ENCODE results near the gene VPS25. TPM values are rescaled to one million over a fixed set of nuclear protein-coding genes. Genes with fewer than 3 reads are reported as not detected.
"Not testable (repeated sequence)": the region's sequence is repeated elsewhere in the genome, so short reads cannot be mapped to it uniquely, and the experiment has no call there.

VPS25 gene
- total and polyA plus RNA-seq, 9 of the 15 experiments (the other 6 are each of a cell fraction or from before 2014, with no cell fraction given), result 123 to 352 (median 180) TPM

GRCh38 chr17:42725143-42725542, 48.1 kb upstream of the VPS25 start (continued):
- no peak for TF ChIP-seq POLR3G (IDR thresholded peaks at IDR 0.05; ENCODE audit: extremely low read depth, insufficient read length, insufficient replicate concordance)

GRCh38 chr17:42740699-42741098, 32.5 kb upstream of the VPS25 start:
- H3K79me2 ChIP-seq (ENCODE audit: control insufficient read depth, insufficient read depth, low read length), result peaks cover 35% of the 10 kb centered on the region
- H4K20me1 ChIP-seq (replicated peaks; ENCODE audit: control insufficient read depth, insufficient read depth, low read length), result no peaks in the 10 kb centered on the region
- no TSS peak for BruUV-seq (replicated peaks)
- no peak overlapping the region for H3K9ac ChIP-seq (ENCODE audit: insufficient read depth in 1 of 2, low read depth in 2 of 2, low read length in 2 of 2)
- no peak overlapping the region for H2AFZ ChIP-seq (ENCODE audit: low read depth, low read length)
- no peaks in the 10 kb centered on the region for H3K9me3 ChIP-seq (replicated peaks; ENCODE audit: control insufficient read depth, insufficient read depth, low read depth, low read length)
- ATAC-seq (no peak), DNase-seq (ENCODE audit: extremely low read depth in 1 of 4, low spot score in 3 of 4) (no peak), FAIRE-seq (no peak)
- H3K4me2 ChIP-seq (ENCODE audit: insufficient read depth, low read length), result no peak overlapping the region
- 0 out of 3 replicates have a peak, but pooled peaks cover 2% of the 10 kb centered on the region for H3K36me3 ChIP-seq (ENCODE audit: control insufficient read depth, insufficient read depth, low read length)
- ChIA-PET POLR2A (interaction anchor here (0.6 to 1.6 kb wide), 2 partner anchors 14 to 171 kb away, joined by 3 to 4 read pairs; no protein-coding TSS in a partner anchor), CTCF (ENCODE audit: low intra/inter-chr PET ratio) (no interaction called here)
- WGBS (ENCODE audit: insufficient coverage, low coverage, missing lambda C conversion rate), result 9% methylated on average over 1 of the region's 1 CpG
- no peaks in the 10 kb centered on the region for H3K27me3 ChIP-seq (ENCODE audit: control insufficient read depth in 2 of 2, insufficient read depth in 2 of 2, low read length in 2 of 2)
- no peak overlapping the region for H3K4me3 ChIP-seq
- intact Hi-C loops (cut with micrococcal nuclease), result no loop called here
- in situ Hi-C loops (cut with MboI), result no loop called here
- no peaks in the 10 kb centered on the region for H3K9me1 ChIP-seq (ENCODE audit: control insufficient read depth, insufficient read depth, low read length)
- no peak overlapping the region for H3K27ac ChIP-seq (ENCODE audit: extremely low read depth, low read depth, low read length)
- peaks cover 15 to 25% of the 10 kb centered on the region in 2 experiments; a peak in 4 of 5 replicates for H3K4me1 ChIP-seq (replicated peaks in 1 of 2; ENCODE audit: control insufficient read depth in 2 of 2, insufficient read depth in 2 of 2, low read length in 2 of 2)
- TF ChIP-seq MEIS2 (IDR thresholded peaks at IDR 0.05; ENCODE audit: partially characterized antibody) (peak; percentile 5), PKNOX1 (IDR thresholded peaks at IDR 0.05) (0 out of 2 replicates have a peak, but pooled peaks have one; percentile 5), KHSRP (IDR thresholded peaks at IDR 0.05) (no peak)

- H2AFZ ChIP-seq (ENCODE audit: low read depth, low read length); intact Hi-C loops (cut with micrococcal nuclease); H4K20me1 ChIP-seq (replicated peaks; ENCODE audit: control insufficient read depth, insufficient read depth, low read length); H3K36me3 ChIP-seq (ENCODE audit: control insufficient read depth, insufficient read depth, low read length); H3K4me2 ChIP-seq (ENCODE audit: insufficient read depth, low read length); H3K9me3 ChIP-seq (replicated peaks; ENCODE audit: control insufficient read depth, insufficient read depth, low read depth, low read length); H3K9me1 ChIP-seq (ENCODE audit: control insufficient read depth, insufficient read depth, low read length); DNase-seq (ENCODE audit: extremely low read depth in 1 of 4, low spot score in 3 of 4); ATAC-seq; H3K27me3 ChIP-seq (ENCODE audit: control insufficient read depth in 2 of 2, insufficient read depth in 2 of 2, low read length in 2 of 2); FAIRE-seq; in situ Hi-C loops (cut with MboI); H3K27ac ChIP-seq (ENCODE audit: extremely low read depth, low read depth, low read length); H3K4me3 ChIP-seq; BruUV-seq (replicated peaks): not testable (repeated sequence)
- Histone ChIP-seq H3K4me1 (replicated peaks in 1 of 2; ENCODE audit: control insufficient read depth in 2 of 2, insufficient read depth in 2 of 2, low read length in 2 of 2) (peaks cover 15 to 26% of the 10 kb centered on the region in 2 experiments; a peak in 4 of 5 replicates), H3K79me2 (ENCODE audit: control insufficient read depth, insufficient read depth, low read length) (peaks cover 35% of the 10 kb centered on the region; the same call in 2 of the 3 replicates), H3K9ac (ENCODE audit: insufficient read depth in 1 of 2, low read depth in 2 of 2, low read length in 2 of 2) (peak overlapping the region in 1 of 2 experiments; percentile 39; a peak in 1 of 4 replicates)
- 69% methylated on average over 8 of the region's 11 CpGs for WGBS (ENCODE audit: insufficient coverage, low coverage, missing lambda C conversion rate)
- ChIA-PET POLR2A (interaction anchor here (0.6 to 1.1 kb wide), 3 partner anchors 23 to 135 kb away, joined by 3 to 5 read pairs (median 4); partner anchors contain the start of gene BECN1), CTCF (ENCODE audit: low intra/inter-chr PET ratio) (interaction anchor here (1.1 kb wide), 1 partner anchor 20 kb away, joined by 3 read pairs; no protein-coding TSS in a partner anchor)
These were observed 30.3 kb upstream of the VPS25 start for GRCh38 chr17:42742916-42743315.
